ENCODE data around the gene RIPPLY3. TPM values are rescaled to one million over a fixed set of nuclear protein-coding genes. Genes with fewer than 3 reads are reported as not detected.
"Not testable (repeated sequence)": the region's sequence is repeated elsewhere in the genome, so short reads cannot be mapped to it uniquely, and the experiment has no call there.

The RIPPLY3 gene
- total and polyA plus RNA-seq, 7 donors, result 0.12 TPM; not detected in 6

- H3K4me3 ChIP-seq, result no peak overlapping the region
- H3K27ac ChIP-seq, result no peak overlapping the region
- TF ChIP-seq POLR2AphosphoS5 (IDR thresholded peaks at IDR 0.05) (no peak), POLR2A (IDR thresholded peaks at IDR 0.05) (no peak), CTCF (IDR thresholded peaks at IDR 0.05) (no peak), EP300 (IDR thresholded peaks at IDR 0.05) (no peak)
- no peaks in the 10 kb centered on the region for H3K4me1 ChIP-seq
- no peaks in the 10 kb centered on the region for H3K36me3 ChIP-seq
- H3K27me3 ChIP-seq, result no peaks in the 10 kb centered on the region
- intact Hi-C loops (cut with DNase I), result no loop called here
- WGBS, 2 donors, result 51 to 59% methylated on average over 4 of the region's 4 CpGs
- no peaks in the 10 kb centered on the region for H3K9me3 ChIP-seq
- no peak for DNase-seq
Observed at GRCh38 chr21:37026499-37026898, 20.0 kb downstream of the RIPPLY3 start.

GRCh38 chr21:37028570-37028969, 22.1 kb downstream of the RIPPLY3 start:
- Histone ChIP-seq H3K27me3 (no peaks in the 10 kb centered on the region), H3K36me3 (no peaks in the 10 kb centered on the region), H3K9me3 (no peaks in the 10 kb centered on the region), H3K4me3 (no peak overlapping the region), H3K4me1 (peaks cover 0 to 13% (median 5%) of the 10 kb centered on the region in 4 donors), H3K27ac (no peak overlapping the region)
- TF ChIP-seq POLR2AphosphoS5 (IDR thresholded peaks at IDR 0.05) (no peak), POLR2A (IDR thresholded peaks at IDR 0.05) (no peak), EP300 (IDR thresholded peaks at IDR 0.05) (no peak)
- DNase-seq, result no peak
- intact Hi-C loops (cut with DNase I), result no loop called here
- 81 to 82% methylated on average over 4 of the region's 4 CpGs for WGBS, 2 donors

- intact Hi-C loops (cut with DNase I), result loop anchor here (5.0 kb wide), 1 partner anchor 41 kb away; the partner anchor contains the start of genes PIGP and TTC3
- TF ChIP-seq POLR2AphosphoS5 (IDR thresholded peaks at IDR 0.05) (no peak), POLR2A (IDR thresholded peaks at IDR 0.05) (no peak)
Observed at GRCh38 chr21:37030864-37031263, 24.4 kb downstream of the RIPPLY3 start.

GRCh38 chr21:37032293-37032692, 25.8 kb downstream of the RIPPLY3 start:
- no peaks in the 10 kb centered on the region for H3K36me3 ChIP-seq
- no peaks in the 10 kb centered on the region for H3K9me3 ChIP-seq
- 85 to 90% methylated on average over 5 of the region's 5 CpGs for WGBS, 2 donors
- DNase-seq, result no peak
- H3K27me3 ChIP-seq, result no peaks in the 10 kb centered on the region
- no peak for TF ChIP-seq POLR2A (IDR thresholded peaks at IDR 0.05)
- no peak overlapping the region for H3K4me3 ChIP-seq
- peak overlapping the region in 3 of 4 donors; percentile 20 to 58 (median 48) for H3K27ac ChIP-seq
- peaks cover 0 to 14% (median 6%) of the 10 kb centered on the region in 4 donors for H3K4me1 ChIP-seq
- intact Hi-C loops (cut with DNase I), result loop anchor here (5.0 kb wide), 1 partner anchor 40 kb away; the partner anchor contains the start of genes PIGP and TTC3

More at GRCh38 chr21:37030864-37031263, 24.4 kb downstream of the RIPPLY3 start:
- 95% methylated on average over 4 of the region's 4 CpGs for WGBS, 2 donors
- Histone ChIP-seq H3K4me1 (peaks cover 0 to 14% (median 6%) of the 10 kb centered on the region in 4 donors), H3K36me3 (no peaks in the 10 kb centered on the region), H3K4me3 (no peak overlapping the region), H3K9me3 (no peaks in the 10 kb centered on the region), H3K27ac (no peak overlapping the region), H3K27me3 (no peaks in the 10 kb centered on the region)
- no peak for DNase-seq

GRCh38 chr21:37032877-37033471, 26.5 kb downstream of the RIPPLY3 start:
- DNase-seq, result peak; percentile 71
- Histone ChIP-seq H3K4me3 (no peak overlapping the region), H3K9me3 (no peaks in the 10 kb centered on the region), H3K27ac (peak overlapping the region in 3 of 4 donors; percentile 20 to 58 (median 48)), H3K36me3 (no peaks in the 10 kb centered on the region), H3K4me1 (peaks cover 0 to 14% (median 6%) of the 10 kb centered on the region in 4 donors), H3K27me3 (no peaks in the 10 kb centered on the region)
- 61 to 70% methylated on average over 4 of the region's 4 CpGs for WGBS, 2 donors
- TF ChIP-seq CTCF (IDR thresholded peaks at IDR 0.05) (no peak), POLR2AphosphoS5 (IDR thresholded peaks at IDR 0.05) (peak; percentile 64 to 91 (median 81)), EP300 (IDR thresholded peaks at IDR 0.05) (peak; percentile 43 to 92 (median 76)), POLR2A (IDR thresholded peaks at IDR 0.05) (no peak)
- intact Hi-C loops (cut with DNase I), result loop anchor here (5.0 kb wide), 1 partner anchor 39 kb away; the partner anchor contains the start of genes PIGP and TTC3

- not testable (repeated sequence) for H3K36me3 ChIP-seq, H3K27ac ChIP-seq, H3K9me3 ChIP-seq, H3K4me3 ChIP-seq, H3K27me3 ChIP-seq, DNase-seq
- WGBS, 2 donors, result 83 to 89% methylated on average over 4 of the region's 4 CpGs
- H3K4me1 ChIP-seq, result peaks cover 0 to 14% (median 6%) of the 10 kb centered on the region in 4 donors
- intact Hi-C loops (cut with DNase I), result loop anchor here (5.0 kb wide), 1 partner anchor 38 kb away; the partner anchor contains the start of genes PIGP and TTC3
Observed at GRCh38 chr21:37034394-37034793, 27.9 kb downstream of the RIPPLY3 start.
